ENCODE measurements around the gene KRTAP12-2.

The KRTAP12-2 gene

GRCh38 chr21:44666401-44667320 is at the start of gene KRTAP12-2:
KRTAP12-2 (minus strand) TSS chr21:44666927; CDS start chr21:44666886, 41 bp downstream.
- DNase-seq, result no peak

GRCh38 chr21:44714905-44715304 is 48.2 kb upstream of the KRTAP12-2 start:
- no peak for DNase-seq

- DNase-seq, result no peak
These were observed 47.1 kb upstream of the KRTAP12-2 start for GRCh38 chr21:44713846-44714245.

- DNase-seq, result no peak
These were observed 46.4 kb upstream of the KRTAP12-2 start for GRCh38 chr21:44713130-44713529.

- DNase-seq, result no peak
These were observed 45.7 kb upstream of the KRTAP12-2 start for GRCh38 chr21:44712203-44713028.

- no peak for DNase-seq
These were observed 44.8 kb upstream of the KRTAP12-2 start, which contains the start of gene TSPEAR for GRCh38 chr21:44711327-44712202. TSPEAR (minus strand) TSS chr21:44711572; CDS start chr21:44711514, 58 bp downstream.

- no peak for DNase-seq
These were observed 44.1 kb upstream of the KRTAP12-2 start for GRCh38 chr21:44710756-44711326.

- no peak for DNase-seq
These were observed 43.6 kb upstream of the KRTAP12-2 start for GRCh38 chr21:44710294-44710665.

GRCh38 chr21:44709426-44710293 is 42.9 kb upstream of the KRTAP12-2 start:
- DNase-seq, result no peak

GRCh38 chr21:44708866-44709425 is 42.2 kb upstream of the KRTAP12-2 start:
- DNase-seq, result no peak

GRCh38 chr21:44708213-44708865 is 41.6 kb upstream of the KRTAP12-2 start:
- DNase-seq, result no peak

GRCh38 chr21:44706706-44707581 is 40.2 kb upstream of the KRTAP12-2 start:
- DNase-seq, result no peak

- no peak for DNase-seq
These were observed 39.4 kb upstream of the KRTAP12-2 start for GRCh38 chr21:44706026-44706705.

GRCh38 chr21:44704636-44705001 is 37.9 kb upstream of the KRTAP12-2 start:
- no peak for DNase-seq

GRCh38 chr21:44703731-44704635 is 37.3 kb upstream of the KRTAP12-2 start:
- DNase-seq, result no peak

- no peak for DNase-seq
These were observed 36.4 kb upstream of the KRTAP12-2 start for GRCh38 chr21:44702973-44703730.

Measured in T1000 (cell line).